Activated naive CD8-positive, alpha-beta T cell treated with anti-CD3 and anti-CD28 coated beads, Interleukin-2, amount 10 ng/mL, durations not matched to agents 7 days and 5 days (primary cell): ENCODE results near the gene TMEM150B. TPM values are rescaled to one million over a fixed set of nuclear protein-coding genes. Genes with fewer than 3 reads are reported as not detected.

ENCODE experiments used
- ATAC-seq: fragments of 150-1000 bp; cut with Tn5 transposase; one replicate; pipeline ENCODE4 v1.10.0; 2021; ENCODE audit warnings: low read depth, moderate library complexity
- POLR2A ChIA-PET: fragments of 350-600 bp; sonication (Branson Sonifier 250); formaldehyde crosslinking; loops from one replicate; lab custom pipeline; 2021; ENCODE audit warnings: antibody characterized with exemption; lab: Charles Lee
- DNase-seq: peaks from one replicate; pipeline ENCODE4 v3.0.0; 2021
- H3K27ac Mint-ChIP-seq: one replicate; pipeline ENCODE4 v1.8.0; 2022; ENCODE audit warnings: mild to moderate bottlenecking, mixed read lengths
- H3K27me3 Mint-ChIP-seq: one replicate; pipeline ENCODE4 v1.8.0; 2022; ENCODE audit warnings: mild to moderate bottlenecking, moderate library complexity, mixed read lengths
- H3K36me3 Mint-ChIP-seq: one replicate; pipeline ENCODE4 v1.8.0; 2021; ENCODE audit warnings: mild to moderate bottlenecking, mixed read lengths
- H3K4me1 Mint-ChIP-seq: one replicate; pipeline ENCODE4 v1.8.0; 2021; ENCODE audit warnings: mixed read lengths
- H3K4me3 Mint-ChIP-seq: one replicate; pipeline ENCODE4 v1.8.0; 2022; ENCODE audit warnings: mild to moderate bottlenecking, moderate library complexity, mixed read lengths
- H3K9me3 Mint-ChIP-seq: one replicate; pipeline ENCODE4 v1.8.0; 2021; ENCODE audit warnings: mixed read lengths
- total RNA-seq, 2 experiments: library from RNA; stranded (reverse); gene quantifications; one replicate each; pipeline ENCODE4 v1.2.3, GENCODE V29; 2021

The TMEM150B gene
- total RNA-seq, 2 experiments from 2014 or later = 0.51 to 1.1 TPM

GRCh38 chr19:55315956-55316525 is 9.1 kb downstream of the TMEM150B start:
- Mint-ChIP-seq H3K4me3 (no peak overlapping the region), H3K4me1 (peaks cover 2% of the 10 kb centered on the region), H3K9me3 (no peaks in the 10 kb centered on the region), H3K36me3 (no peaks in the 10 kb centered on the region), H3K27me3 (peaks cover 3% of the 10 kb centered on the region), H3K27ac (no peak overlapping the region)
- POLR2A ChIA-PET = no interaction called here
- ATAC-seq (no peak), DNase-seq (no peak)

GRCh38 chr19:55314396-55314795 is 10.7 kb downstream of the TMEM150B start:
- Mint-ChIP-seq H3K9me3 (no peaks in the 10 kb centered on the region), H3K4me1 (peaks cover 2% of the 10 kb centered on the region), H3K27ac (no peak overlapping the region), H3K4me3 (no peak overlapping the region), H3K36me3 (no peaks in the 10 kb centered on the region), H3K27me3 (no peaks in the 10 kb centered on the region)
- ATAC-seq (no peak), DNase-seq (no peak)
- POLR2A ChIA-PET = no interaction called here

GRCh38 chr19:55312621-55313512 is 12.3 kb downstream of the TMEM150B start:
- H3K4me1 Mint-ChIP-seq = peaks cover 2% of the 10 kb centered on the region
- no peaks in the 10 kb centered on the region for H3K27me3 Mint-ChIP-seq
- ATAC-seq (no peak), DNase-seq (no peak)
- H3K36me3 Mint-ChIP-seq = no peaks in the 10 kb centered on the region
- H3K9me3 Mint-ChIP-seq = no peaks in the 10 kb centered on the region
- no peak overlapping the region for H3K4me3 Mint-ChIP-seq
- POLR2A ChIA-PET = interaction anchor here (0.6 to 1.0 kb wide), 2 partner anchors 27 to 65 kb away, joined by 3 to 4 read pairs; partner anchors contain the start of gene KMT5C
- H3K27ac Mint-ChIP-seq = no peak overlapping the region

GRCh38 chr19:55311797-55312196 is 13.3 kb downstream of the TMEM150B start:
- H3K36me3 Mint-ChIP-seq = no peaks in the 10 kb centered on the region
- ATAC-seq = no peak
- DNase-seq = no peak
- H3K9me3 Mint-ChIP-seq = no peaks in the 10 kb centered on the region
- peaks cover 2% of the 10 kb centered on the region for H3K4me1 Mint-ChIP-seq
- H3K27ac Mint-ChIP-seq = no peak overlapping the region
- H3K4me3 Mint-ChIP-seq = no peak overlapping the region
- no peaks in the 10 kb centered on the region for H3K27me3 Mint-ChIP-seq
- POLR2A ChIA-PET = interaction anchor here (1.0 kb wide), 1 partner anchor 28 kb away, joined by 4 read pairs; the partner anchor contains the start of gene KMT5C

- Mint-ChIP-seq H3K4me3 (no peak overlapping the region), H3K27ac (no peak overlapping the region), H3K27me3 (no peaks in the 10 kb centered on the region), H3K4me1 (peaks cover 2% of the 10 kb centered on the region), H3K9me3 (no peaks in the 10 kb centered on the region), H3K36me3 (peaks cover 2% of the 10 kb centered on the region)
- ATAC-seq (no peak), DNase-seq (no peak)
- POLR2A ChIA-PET = no interaction called here
Observed at GRCh38 chr19:55311397-55311796, 13.7 kb downstream of the TMEM150B start.

- no peaks in the 10 kb centered on the region for H3K27me3 Mint-ChIP-seq
- DNase-seq = no peak
- H3K4me3 Mint-ChIP-seq = no peak overlapping the region
- peaks cover 5% of the 10 kb centered on the region for H3K4me1 Mint-ChIP-seq
- H3K9me3 Mint-ChIP-seq = no peaks in the 10 kb centered on the region
- H3K36me3 Mint-ChIP-seq = peaks cover 3% of the 10 kb centered on the region
- ATAC-seq = no peak
- POLR2A ChIA-PET = no interaction called here
- H3K27ac Mint-ChIP-seq = no peak overlapping the region
Observed at GRCh38 chr19:55310498-55310897, 14.6 kb downstream of the TMEM150B start.

GRCh38 chr19:55309448-55309847 is 15.7 kb downstream of the TMEM150B start:
- Mint-ChIP-seq H3K36me3 (peaks cover 5% of the 10 kb centered on the region), H3K9me3 (no peaks in the 10 kb centered on the region), H3K27ac (no peak overlapping the region), H3K4me1 (peaks cover 5% of the 10 kb centered on the region), H3K27me3 (no peaks in the 10 kb centered on the region), H3K4me3 (no peak overlapping the region)
- no peak for ATAC-seq
- POLR2A ChIA-PET = no interaction called here
- DNase-seq = no peak

GRCh38 chr19:55308281-55308680 is 16.9 kb downstream of the TMEM150B start:
- no peak overlapping the region for H3K4me3 Mint-ChIP-seq
- peaks cover 5% of the 10 kb centered on the region for H3K4me1 Mint-ChIP-seq
- POLR2A ChIA-PET = interaction anchor here (0.6 kb wide), 1 partner anchor 51 kb away, joined by 5 read pairs; no protein-coding TSS in a partner anchor
- ATAC-seq (no peak), DNase-seq (no peak)
- no peaks in the 10 kb centered on the region for H3K27me3 Mint-ChIP-seq
- H3K27ac Mint-ChIP-seq = no peak overlapping the region
- no peaks in the 10 kb centered on the region for H3K9me3 Mint-ChIP-seq
- H3K36me3 Mint-ChIP-seq = peaks cover 5% of the 10 kb centered on the region

GRCh38 chr19:55306712-55307111 is 18.4 kb downstream of the TMEM150B start:
- Mint-ChIP-seq H3K36me3 (peaks cover 7% of the 10 kb centered on the region), H3K27ac (no peak overlapping the region), H3K4me1 (peaks cover 8% of the 10 kb centered on the region), H3K4me3 (no peak overlapping the region), H3K27me3 (no peaks in the 10 kb centered on the region), H3K9me3 (no peaks in the 10 kb centered on the region)
- DNase-seq (no peak), ATAC-seq (no peak)
- POLR2A ChIA-PET = interaction anchor here (1.2 kb wide), 1 partner anchor 101 kb away, joined by 4 read pairs; the partner anchor contains the start of gene UBE2S

GRCh38 chr19:55305983-55306562 is 19.1 kb downstream of the TMEM150B start:
- Mint-ChIP-seq H3K4me1 (peaks cover 8% of the 10 kb centered on the region), H3K4me3 (no peak overlapping the region), H3K27me3 (no peaks in the 10 kb centered on the region), H3K27ac (no peak overlapping the region), H3K9me3 (no peaks in the 10 kb centered on the region), H3K36me3 (peaks cover 7% of the 10 kb centered on the region)
- no peak for ATAC-seq
- DNase-seq = no peak
- POLR2A ChIA-PET = interaction anchor here (1.1 to 1.5 kb wide), 4 partner anchors 33 to 101 kb away, joined by 3 to 5 read pairs (median 4); partner anchors contain the start of genes KMT5C, TMEM238 and UBE2S

GRCh38 chr19:55305491-55305890 is 19.6 kb downstream of the TMEM150B start:
- Mint-ChIP-seq H3K27me3 (no peaks in the 10 kb centered on the region), H3K9me3 (no peaks in the 10 kb centered on the region), H3K36me3 (peaks cover 7% of the 10 kb centered on the region), H3K27ac (no peak overlapping the region), H3K4me3 (no peak overlapping the region), H3K4me1 (peaks cover 8% of the 10 kb centered on the region)
- DNase-seq = peak; percentile 52
- POLR2A ChIA-PET = interaction anchor here (1.1 to 1.5 kb wide), 3 partner anchors 33 to 82 kb away, joined by 3 to 5 read pairs (median 4); partner anchors contain the start of genes KMT5C and TMEM238
- ATAC-seq = peak; percentile 44

GRCh38 chr19:55304980-55305379 is 20.2 kb downstream of the TMEM150B start:
- ATAC-seq (no peak), DNase-seq (no peak)
- Mint-ChIP-seq H3K36me3 (peaks cover 7% of the 10 kb centered on the region), H3K4me1 (peaks cover 8% of the 10 kb centered on the region), H3K27ac (no peak overlapping the region), H3K4me3 (no peak overlapping the region), H3K27me3 (no peaks in the 10 kb centered on the region), H3K9me3 (no peaks in the 10 kb centered on the region)
- POLR2A ChIA-PET = interaction anchor here (1.4 to 1.5 kb wide), 2 partner anchors 79 to 82 kb away, joined by 3 to 4 read pairs; partner anchors contain the start of gene TMEM238
